ENCODE measurements around the gene PRKCA. TPM values are rescaled to one million over a fixed set of nuclear protein-coding genes. Genes with fewer than 3 reads are reported as not detected.

The PRKCA gene
- total RNA-seq, 1 donor from 2014 or later: 127 TPM

Other genes with a start within 250 kb of the PRKCA start
- 18.6 TPM for gene CEP112, start 110.5 kb upstream of the PRKCA start, total RNA-seq
- gene APOH, start 73.2 kb upstream of the PRKCA start, total RNA-seq: 15.4 TPM